HepG2 (cell line): ENCODE data around the gene ZC3H18. TPM values are rescaled to one million over a fixed set of nuclear protein-coding genes. Genes with fewer than 3 reads are reported as not detected.

ENCODE experiments used
- ATAC-seq: fragments of 200-7000 bp; cut with Tn5 transposase; 3 replicates; pipeline ENCODE4 v1.9.1; 2020; ENCODE audit warnings: mild to moderate bottlenecking, moderate library complexity
- BruUV-seq: library from RNA; stranded (reverse); fragments of 400-500 nt; replicated peaks from 2 replicates; lab custom pipeline; 2021; lab: Mats Ljungman, UMichigan
- CTCF ChIA-PET: fragments of 300-600 bp; formaldehyde crosslinking; extraction: SDS; loops from one replicate; lab custom pipeline; 2021; ENCODE audit warnings: low total read pairs, inconsistent platforms, low intra/inter-chr PET ratio; lab: Yijun Ruan, JAX
- POLR2A ChIA-PET: fragments of 350-600 bp; sonication (Branson Sonifier 250); formaldehyde crosslinking; loops from one replicate; lab custom pipeline; 2020; ENCODE audit warnings: antibody characterized with exemption, inconsistent platforms; lab: Yijun Ruan, JAX
- DNase-seq: peaks from one replicate; pipeline ENCODE4 v3.0.0-alpha.2; 2015; ENCODE audit warnings: low spot score
- FAIRE-seq: peaks from 3 replicates; lab custom pipeline; 2011; peaks lifted over from hg19 to GRCh38; lab: Jason Lieb, UNC
- H2AFZ ChIP-seq: one replicate; pipeline ENCODE4 v1.6.1; 2011; ENCODE audit warnings: low read length, inconsistent platforms
- H3K27ac ChIP-seq: fragments of 300-600 bp; 3 replicates; pipeline ENCODE4 v1.8.0; 2011; ENCODE audit warnings: mixed run types, mild to moderate bottlenecking, mixed read lengths, low read length, inconsistent platforms; ENCODE audit not compliant: insufficient read depth; ENCODE audit errors: extremely low read length
- H3K27me3 ChIP-seq, 2 experiments: fragments of 200-600 bp in 1 of 2; 2 replicates in 1 of 2; 3 replicates in 1 of 2; pipeline versions ENCODE4 v1.6.0 to v1.8.0; 2011; ENCODE audit warnings: low read length in 2 of 2, mild to moderate bottlenecking in 2 of 2, moderate library complexity in 2 of 2, inconsistent platforms in 1 of 2; ENCODE audit not compliant: insufficient read depth in 2 of 2, control insufficient read depth in 1 of 2
- H3K36me3 ChIP-seq, 2 experiments: fragments of 200-600 bp in 1 of 2; replicated peaks in 1 of 2; 2 replicates in 1 of 2; 3 replicates in 1 of 2; pipeline versions ENCODE4 v1.5.1 to v1.8.0; 2011; ENCODE audit warnings: low read length in 2 of 2, inconsistent platforms in 1 of 2; ENCODE audit not compliant: insufficient read depth in 2 of 2, control insufficient read depth in 1 of 2
- H3K4me1 ChIP-seq: 2 replicates; pipeline ENCODE4 v1.5.1; 2012; ENCODE audit warnings: low read length, inconsistent platforms; ENCODE audit not compliant: insufficient read depth
- H3K4me2 ChIP-seq: 2 replicates; pipeline ENCODE4 v1.6.0; 2011; ENCODE audit warnings: low read depth, low read length, inconsistent platforms
- H3K4me3 ChIP-seq, 3 experiments: fragments of 200-600 bp in 1 of 3; sonication (generic), shearing (Covaris generic) in 1 of 3; replicated peaks in 1 of 3; 2 replicates each; pipeline ENCODE4 v1.5.1; 2011 to 2016; ENCODE audit warnings: low read length in 3 of 3, inconsistent platforms in 2 of 3, low read depth in 2 of 3, mild to moderate bottlenecking in 2 of 3, control low read depth in 1 of 3, mixed read lengths in 1 of 3; ENCODE audit not compliant: insufficient read depth in 1 of 3
- H3K79me2 ChIP-seq: one replicate; pipeline ENCODE4 v1.6.1; 2011; ENCODE audit warnings: low read length, inconsistent platforms; ENCODE audit not compliant: insufficient read depth
- H3K9ac ChIP-seq: 2 replicates; pipeline ENCODE4 v1.6.0; 2011; ENCODE audit warnings: mild to moderate bottlenecking, low read depth, low read length, inconsistent platforms; ENCODE audit not compliant: insufficient read depth
- H3K9me3 ChIP-seq: 2 replicates; pipeline ENCODE4 v1.5.1; 2012; ENCODE audit warnings: mild to moderate bottlenecking, low read length
- H4K20me1 ChIP-seq: 2 replicates; pipeline ENCODE4 v1.6.0; 2011; ENCODE audit warnings: inconsistent platforms, mild to moderate bottlenecking, low read length, moderate library complexity; ENCODE audit not compliant: insufficient read depth
- AGO2 ChIP-seq: fragments of 200-400 bp; formaldehyde crosslinking; optimal IDR thresholded peaks from 2 replicates; pipeline ENCODE3; 2017; ENCODE audit warnings: mild to moderate bottlenecking, low read depth, low read length, moderate library complexity
- FOXK2 ChIP-seq: fragments of 450-650 bp; IDR thresholded peaks from 2 replicates; pipeline ENCODE4 v1.6.1; 2016
- GABPA ChIP-seq, 2 experiments: IDR thresholded peaks; 2 replicates each; pipeline ENCODE4 v1.6.1; 2011 to 2016; ENCODE audit warnings: low read depth in 2 of 2, low read length in 1 of 2, missing biosample characterization in 1 of 2, missing genetic modification characterization in 1 of 2
- MYNN ChIP-seq: sonication (generic); formaldehyde crosslinking; IDR thresholded peaks from 2 replicates; pipeline ENCODE4 v1.4.0; 2020; ENCODE audit warnings: mild to moderate bottlenecking, low read depth, missing genetic modification reagents
- NFIB ChIP-seq: sonication (generic); formaldehyde crosslinking; IDR thresholded peaks from 2 replicates; pipeline ENCODE4 v1.9.0; 2021; ENCODE audit warnings: missing genetic modification reagents, mild to moderate bottlenecking, borderline replicate concordance
- ZFP41 ChIP-seq: sonication (generic); formaldehyde crosslinking; IDR thresholded peaks from 2 replicates; pipeline ENCODE4 v1.4.0; 2020; ENCODE audit warnings: mild to moderate bottlenecking, missing genetic modification reagents, borderline replicate concordance
- ZNF781 ChIP-seq: sonication (generic); formaldehyde crosslinking; IDR thresholded peaks from 2 replicates; pipeline ENCODE4 v1.5.1; 2020; ENCODE audit warnings: borderline replicate concordance, mild to moderate bottlenecking, missing genetic modification reagents; ENCODE audit errors: not compliant biosample characterization
- WGBS: methylation state at CpG from one replicate; pipeline ENCODE4 v1.1.6; 2017; ENCODE audit warnings: low lambda C conversion rate; 5-methylcytosine and 5-hydroxymethylcytosine counted together
- in situ Hi-C: cut with HindIII; loops from 2 replicates; pipeline ENCODE4 v1.10.0; 2017; ENCODE audit warnings: low pct_unique_long_range_greater_than_20kb; ENCODE audit not compliant: extremely low pct_ligation_motif_present
- intact Hi-C: fragments of 100-400 bp; cut with micrococcal nuclease; formaldehyde crosslinking; loops from one replicate; pipeline ENCODE4 v1.10.0; 2022; ENCODE audit not compliant: unreplicated experiment
- polyA plus RNA-seq, 8 experiments: library from polyadenylated mRNA; depleted of rRNA in 3 of 8; stranded (reverse) in 7 of 8; unstranded in 1 of 8; fragments of >200 nt; fragmentation: Illumina TruSeq in 4 of 8; extraction: Trizol in 4 of 8; gene quantifications; 2 replicates each; pipeline versions ENCODE4 v1.2.1 to v1.2.3, GENCODE V29; 2011 to 2016; ENCODE audit warnings: low read depth in 4 of 8, missing spikeins in 1 of 8, mixed read lengths in 1 of 8; ENCODE audit not compliant: insufficient read depth in 1 of 8
- total RNA-seq, 5 experiments: library from RNA; depleted of rRNA; stranded (reverse); fragments of >200 nt; fragmentation: Illumina TruSeq; extraction: Trizol; gene quantifications; 2 replicates each; pipeline ENCODE4 v1.2.3, GENCODE V29; 2016; ENCODE audit warnings: low read depth in 1 of 5
- TF ChIP-seq, protein P1 (sequence below): sonication (generic); formaldehyde crosslinking; IDR thresholded peaks from 2 replicates; pipeline ENCODE4 v1.5.0; 2020; ENCODE audit warnings: missing genetic modification reagents
- TF ChIP-seq, protein P2 (sequence below): sonication (generic); formaldehyde crosslinking; IDR thresholded peaks from 2 replicates; pipeline ENCODE4 v1.9.0; 2021; ENCODE audit warnings: missing genetic modification reagents, mild to moderate bottlenecking, borderline replicate concordance

ZC3H18 gene
- total and polyA plus RNA-seq, 2 of the 13 experiments (the other 11 are each of a cell fraction or from before 2014, with no cell fraction given): 11.2 to 27.4 TPM

DNA sequence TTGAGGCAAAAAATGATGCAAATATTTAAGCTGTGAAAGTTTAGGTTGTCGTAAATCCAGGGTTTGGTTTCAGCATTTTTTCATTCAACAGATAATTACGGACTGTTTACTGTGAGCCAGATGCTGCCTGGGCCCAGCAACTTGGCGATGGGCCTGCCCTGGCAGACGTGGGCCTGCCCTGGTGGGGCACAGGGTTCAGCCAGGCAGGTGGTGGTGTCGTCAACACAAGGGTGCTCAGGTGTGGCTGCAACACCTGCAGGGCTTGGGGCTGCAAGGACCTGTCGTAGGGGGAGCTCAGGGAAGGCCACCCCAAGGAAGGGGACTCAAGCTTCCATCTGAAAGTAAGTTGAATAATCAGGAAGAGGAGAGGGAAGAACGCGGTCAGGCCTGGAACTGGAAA lies 15.1 kb downstream of the ZC3H18 start:
- ATAC-seq (no peak), FAIRE-seq (no peak), DNase-seq (no peak)
- CTCF ChIA-PET: no interaction called here
- no peak overlapping the region for H3K4me2 ChIP-seq
- POLR2A ChIA-PET: no interaction called here
- no peak overlapping the region for H3K9ac ChIP-seq
- no peak overlapping the region for H2AFZ ChIP-seq
- no peak overlapping the region for H3K27ac ChIP-seq
- no peak overlapping the region for H3K4me3 ChIP-seq
- peaks cover 56 to 83% of the 10 kb centered on the region in 2 experiments for H3K36me3 ChIP-seq
- BruUV-seq: no TSS peak
- H3K4me1 ChIP-seq: no peaks in the 10 kb centered on the region
- no peaks in the 10 kb centered on the region for H3K9me3 ChIP-seq
- no peaks in the 10 kb centered on the region; the same call in 1 of the 2 replicates for H4K20me1 ChIP-seq
- intact Hi-C loops: no loop called here
- TF ChIP-seq AGO2 (peak; percentile 17), GABPA (IDR thresholded peaks at IDR 0.05; ENCODE audit: low read depth, low read length) (no peak), GABPA (CRISPR knock-in tag; IDR thresholded peaks at IDR 0.05; ENCODE audit: low read depth) (no peak), NFIB (CRISPR knock-in tag) (no peak)
- TF ChIP-seq, protein P1, sequence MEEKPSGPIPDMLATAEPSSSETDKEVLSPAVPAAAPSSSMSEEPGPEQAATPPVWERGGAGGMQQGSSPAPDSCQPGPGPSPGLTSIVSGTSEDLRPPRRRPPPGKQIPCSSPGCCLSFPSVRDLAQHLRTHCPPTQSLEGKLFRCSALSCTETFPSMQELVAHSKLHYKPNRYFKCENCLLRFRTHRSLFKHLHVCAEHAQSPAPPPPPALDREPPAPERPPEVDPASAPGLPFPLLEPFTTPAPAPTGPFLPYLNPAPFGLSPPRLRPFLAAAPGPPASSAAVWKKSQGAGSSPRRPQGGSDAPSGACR (CRISPR knock-in tag): no peak
- TF ChIP-seq, protein P2, sequence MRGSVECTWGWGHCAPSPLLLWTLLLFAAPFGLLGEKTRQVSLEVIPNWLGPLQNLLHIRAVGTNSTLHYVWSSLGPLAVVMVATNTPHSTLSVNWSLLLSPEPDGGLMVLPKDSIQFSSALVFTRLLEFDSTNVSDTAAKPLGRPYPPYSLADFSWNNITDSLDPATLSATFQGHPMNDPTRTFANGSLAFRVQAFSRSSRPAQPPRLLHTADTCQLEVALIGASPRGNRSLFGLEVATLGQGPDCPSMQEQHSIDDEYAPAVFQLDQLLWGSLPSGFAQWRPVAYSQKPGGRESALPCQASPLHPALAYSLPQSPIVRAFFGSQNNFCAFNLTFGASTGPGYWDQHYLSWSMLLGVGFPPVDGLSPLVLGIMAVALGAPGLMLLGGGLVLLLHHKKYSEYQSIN: no peak
- no peaks in the 10 kb centered on the region for H3K27me3 ChIP-seq
- peaks cover 26% of the 10 kb centered on the region for H3K79me2 ChIP-seq
- 95% methylated on average over 8 of the region's 8 CpGs for WGBS
- in situ Hi-C loops: no loop called here

DNA sequence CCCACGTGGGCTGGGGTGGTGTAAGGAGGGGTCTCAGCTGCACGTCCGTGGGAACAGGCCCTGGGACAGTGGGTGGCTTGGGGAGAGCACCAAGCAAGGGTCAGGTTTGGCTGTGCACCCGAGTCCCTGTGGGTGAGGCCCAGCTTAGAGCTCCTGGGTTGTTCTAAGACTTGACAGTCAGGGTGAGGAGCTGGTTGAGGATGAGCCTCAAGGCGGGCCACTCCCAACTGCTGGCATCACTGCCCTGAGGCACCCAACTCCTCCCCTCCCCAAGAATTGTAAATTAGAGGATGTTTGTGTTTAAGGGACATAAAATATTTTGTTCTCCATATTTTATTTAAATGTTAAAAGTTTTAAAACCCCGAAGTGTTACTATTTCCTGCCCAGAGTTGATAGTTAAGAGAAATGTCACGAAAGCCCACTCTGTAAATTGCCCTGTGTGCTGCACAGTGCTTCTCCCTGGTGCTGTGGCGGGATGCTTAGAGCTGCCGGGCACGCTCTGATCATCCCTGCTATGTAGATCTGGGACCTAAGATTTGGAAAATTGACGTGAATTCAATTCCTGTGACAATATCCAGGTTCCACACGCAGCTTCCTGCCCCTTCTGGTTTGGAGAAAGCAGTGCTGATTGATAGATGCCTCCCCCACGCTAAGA lies 15.9 kb downstream of the ZC3H18 start:
- Histone ChIP-seq H3K4me3 (no peak overlapping the region), H3K9ac (no peak overlapping the region), H3K79me2 (peaks cover 26% of the 10 kb centered on the region), H3K27ac (no peak overlapping the region), H4K20me1 (no peaks in the 10 kb centered on the region; the same call in 1 of the 2 replicates), H3K4me2 (no peak overlapping the region), H2AFZ (no peak overlapping the region), H3K9me3 (no peaks in the 10 kb centered on the region), H3K27me3 (no peaks in the 10 kb centered on the region), H3K36me3 (peaks cover 56 to 80% of the 10 kb centered on the region in 2 experiments), H3K4me1 (no peaks in the 10 kb centered on the region)
- no TSS peak for BruUV-seq
- in situ Hi-C loops: no loop called here
- ATAC-seq: no peak
- ChIA-PET POLR2A (no interaction called here), CTCF (no interaction called here)
- no peak for TF ChIP-seq MYNN (CRISPR knock-in tag)
- TF ChIP-seq ZNF781 (CRISPR knock-in tag): no peak
- TF ChIP-seq AGO2: peak; percentile 15
- no peak for TF ChIP-seq FOXK2
- TF ChIP-seq ZFP41 (CRISPR knock-in tag): no peak
- no peak for DNase-seq
- 98% methylated on average over 13 of the region's 13 CpGs for WGBS
- intact Hi-C loops: no loop called here
- no peak for FAIRE-seq
